GM19193 (cell line): ENCODE data around the gene CSNK1D.

Source experiments
- POLR2A ChIP-seq: IDR thresholded peaks from 4 replicates; pipeline ENCODE4 v1.6.1; 2011; ENCODE audit not compliant: insufficient read depth, insufficient read length; ENCODE audit errors: extremely low read depth

The CSNK1D gene

DNA sequence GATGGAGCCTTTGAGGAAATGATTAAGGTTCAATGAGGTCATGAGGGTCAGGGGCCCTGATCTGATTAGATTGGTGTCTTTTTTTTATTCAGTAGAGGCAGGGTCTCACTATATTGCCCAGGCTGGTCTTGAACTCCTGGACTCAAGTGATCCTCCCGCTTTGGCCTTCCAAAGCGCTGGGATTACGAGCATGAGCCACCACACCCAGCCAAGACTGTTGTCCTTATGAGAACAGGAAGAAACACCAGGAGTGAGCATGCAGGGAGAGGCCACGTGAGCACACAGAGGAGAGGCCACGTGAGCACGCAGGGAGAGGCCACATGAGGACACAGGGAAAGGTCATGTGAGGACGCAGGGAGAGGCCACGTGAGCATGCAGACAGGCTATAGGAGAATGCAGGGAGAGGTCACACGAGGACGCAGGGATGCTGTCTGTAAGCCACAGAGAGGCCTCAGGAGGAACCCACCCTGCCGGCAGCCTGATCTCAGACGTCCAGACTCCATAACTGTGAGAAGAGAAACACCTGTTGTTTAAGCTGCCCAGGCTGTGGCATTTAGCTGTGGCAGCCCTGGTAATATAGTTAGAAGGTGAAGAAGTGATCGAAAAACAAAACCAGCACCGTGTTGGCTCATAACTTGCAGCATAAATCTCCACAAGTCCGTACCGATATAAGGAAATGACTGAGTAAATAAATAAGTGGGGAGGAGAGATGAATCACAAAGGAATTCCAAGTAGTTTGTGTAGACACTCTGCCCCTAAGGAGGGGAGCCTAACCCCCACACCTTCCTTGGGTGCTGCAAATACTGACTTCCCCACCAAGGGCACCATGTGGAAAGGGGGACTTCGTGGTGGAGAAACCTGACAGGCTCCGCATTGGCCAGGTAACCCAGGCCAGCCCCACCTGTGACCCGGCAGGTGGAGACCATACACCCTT lies 14.6 kb upstream of the CSNK1D start:
- no peak for TF ChIP-seq POLR2A

DNA sequence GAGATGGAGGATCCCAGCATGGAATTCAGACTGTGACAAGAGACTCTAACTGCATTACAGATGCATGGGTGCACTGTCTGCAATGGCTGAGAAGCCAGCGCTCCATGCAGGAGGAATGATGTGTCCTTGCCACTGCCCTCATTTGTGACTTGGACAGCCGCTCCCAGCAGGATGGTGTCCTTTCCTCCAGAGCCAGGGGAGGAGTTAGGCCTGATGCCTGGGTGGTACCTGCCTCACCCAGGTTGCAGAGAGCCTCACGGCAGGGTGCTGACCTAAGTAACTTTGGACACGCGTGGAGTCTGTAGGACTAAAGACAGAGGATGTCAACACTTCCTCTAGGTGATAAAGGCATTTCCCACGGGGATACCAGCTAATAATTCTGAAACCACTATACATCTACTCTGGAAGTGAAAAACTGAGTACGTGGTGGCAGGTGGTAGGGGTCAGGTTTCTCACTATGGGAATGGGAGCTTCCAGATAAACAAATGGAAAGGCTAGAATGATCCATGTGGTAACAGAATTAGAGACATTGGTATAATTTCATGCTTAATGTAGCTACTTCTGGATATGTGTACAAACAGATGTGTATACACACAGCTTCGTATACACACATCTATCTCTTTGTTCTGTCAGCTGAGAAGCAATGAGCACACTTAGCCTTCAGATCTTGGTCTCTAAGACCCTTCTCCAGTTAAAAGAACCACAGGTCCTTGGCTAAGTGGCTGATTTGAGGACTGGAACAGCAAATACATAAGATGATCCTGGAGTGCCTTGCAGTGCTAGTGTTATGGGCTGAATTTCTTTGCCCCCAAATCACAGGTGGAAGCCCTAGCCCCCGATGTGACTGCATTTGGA lies 13.7 kb upstream of the CSNK1D start:
- no peak for TF ChIP-seq POLR2A

DNA sequence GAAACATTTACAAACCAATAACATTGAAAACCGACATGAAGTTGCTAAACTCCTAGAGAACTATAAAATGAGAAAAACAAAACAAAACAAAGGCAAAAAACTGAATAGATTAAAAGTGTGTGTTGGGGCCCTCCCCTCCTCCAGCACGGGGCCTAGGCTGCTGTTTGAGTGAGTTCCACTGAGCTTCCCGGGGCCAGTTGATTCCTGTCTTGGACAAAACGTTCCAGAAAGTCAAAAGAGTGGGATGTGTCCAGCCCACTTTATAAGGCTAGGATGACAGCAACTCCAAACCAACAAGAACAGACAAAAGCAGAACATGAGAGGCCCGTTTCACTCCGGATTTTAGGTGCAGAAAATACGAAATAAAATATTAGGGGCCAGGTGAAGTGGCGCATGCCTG lies 11.6 kb upstream of the CSNK1D start:
- TF ChIP-seq POLR2A: no peak

DNA sequence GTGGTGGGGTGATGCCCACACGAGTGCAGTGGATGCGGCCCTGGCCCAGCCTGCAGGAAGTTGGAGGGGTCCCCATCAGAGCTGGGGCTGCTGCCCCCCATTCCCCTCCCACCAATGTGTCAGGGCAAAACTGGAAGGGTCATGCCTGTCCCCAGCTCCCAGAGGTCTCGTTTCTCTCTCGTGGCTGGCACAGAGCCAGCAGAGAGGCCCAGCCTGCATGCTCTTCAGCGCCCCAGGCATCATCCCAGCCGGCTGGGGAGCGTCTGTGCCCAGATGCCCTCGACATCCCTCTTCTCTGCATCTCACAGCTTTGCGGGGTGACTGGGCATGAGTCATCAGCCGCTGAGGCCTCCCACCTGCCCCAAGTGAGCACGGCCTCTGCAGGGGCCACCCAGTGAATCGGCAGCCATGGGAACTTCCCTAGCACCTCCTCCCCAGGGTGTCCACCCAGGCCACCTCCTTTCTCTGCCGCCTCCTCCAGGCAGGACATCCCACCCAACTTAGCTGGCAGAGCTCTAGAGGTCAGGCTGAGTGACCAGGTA lies 9.8 kb upstream of the CSNK1D start:
- no peak for TF ChIP-seq POLR2A

DNA sequence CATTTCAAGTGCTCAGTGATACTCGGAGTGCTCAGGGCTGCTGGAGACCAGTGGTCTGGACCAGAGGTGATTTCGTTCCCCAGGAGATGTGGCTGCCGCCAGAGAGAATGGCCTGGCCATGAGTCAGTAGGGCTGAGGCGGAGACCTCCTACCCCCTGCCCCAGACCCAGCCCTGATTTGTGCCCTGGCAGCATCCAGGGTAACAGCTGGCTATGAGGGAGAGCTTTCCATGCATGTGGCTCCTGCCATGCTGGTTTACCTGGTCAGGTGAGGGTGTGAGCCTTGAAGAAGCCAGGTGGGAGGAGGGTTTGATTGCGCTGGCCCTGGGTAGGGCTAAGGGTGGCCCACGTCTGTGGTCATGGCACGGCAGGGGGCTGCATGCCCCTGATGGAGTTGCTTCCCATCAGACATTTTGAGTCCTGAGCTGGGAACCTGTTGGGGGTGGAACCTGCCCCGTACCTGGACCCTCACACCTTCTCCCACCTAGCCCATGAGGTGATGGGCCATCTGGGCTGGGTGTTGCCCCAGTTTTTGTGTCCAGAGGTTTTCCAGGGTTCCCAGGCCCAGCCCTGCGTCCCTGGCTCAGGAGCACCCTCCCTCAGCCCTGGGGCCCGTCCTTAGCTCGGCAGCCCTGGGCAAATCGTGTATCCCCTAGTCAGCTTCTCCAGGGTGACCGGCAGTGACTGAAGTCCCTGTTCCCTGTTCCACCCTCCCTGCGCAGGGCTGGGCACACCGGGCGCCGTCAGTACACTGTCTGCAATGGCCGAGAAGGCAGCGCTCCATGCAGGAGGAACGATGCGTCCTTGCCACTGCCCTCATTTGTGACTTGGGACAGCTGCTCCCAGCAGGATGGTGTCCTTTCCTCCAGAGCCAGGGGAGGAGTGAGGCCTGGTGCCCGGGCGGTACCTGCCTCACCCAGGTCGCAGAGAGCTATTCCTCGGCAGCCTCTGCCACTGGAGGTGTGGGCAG lies 9.0 kb upstream of the CSNK1D start:
- no peak for TF ChIP-seq POLR2A

DNA sequence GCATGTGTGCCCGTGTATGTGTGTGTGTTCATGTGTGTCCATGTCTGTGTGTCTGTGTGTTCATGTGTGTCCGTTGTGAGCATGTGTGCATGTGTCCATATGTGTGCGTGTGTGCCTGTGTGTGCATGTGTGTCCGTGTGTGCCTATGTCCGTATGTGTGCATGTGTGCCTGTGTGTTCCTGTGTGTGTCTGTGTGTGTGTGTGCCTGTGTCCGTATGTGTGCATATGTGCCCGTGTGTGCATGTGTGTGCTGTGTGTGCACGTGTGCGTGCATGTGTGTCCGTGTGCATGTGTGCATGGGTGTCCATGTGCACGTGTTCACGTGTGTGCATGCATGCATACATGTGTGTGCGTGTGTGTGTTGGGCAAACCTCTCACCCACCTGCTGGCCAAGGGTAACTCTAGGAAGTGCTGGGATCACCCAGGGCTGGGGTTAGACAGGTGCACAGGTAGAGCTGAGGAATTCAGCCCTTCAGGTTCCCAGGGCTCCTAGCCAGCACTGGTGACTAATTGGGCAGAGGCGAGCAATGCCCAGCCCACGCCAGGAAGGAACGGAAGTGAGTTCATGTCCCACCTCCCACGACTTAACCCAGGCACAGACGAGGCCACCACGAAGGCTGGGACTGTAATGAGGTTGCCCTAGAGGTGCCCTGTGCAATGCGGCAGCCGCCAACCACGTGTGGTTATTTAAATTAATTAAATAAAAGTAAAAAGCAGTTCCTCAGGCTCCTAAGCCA lies 8.2 kb upstream of the CSNK1D start:
- no peak for TF ChIP-seq POLR2A

DNA sequence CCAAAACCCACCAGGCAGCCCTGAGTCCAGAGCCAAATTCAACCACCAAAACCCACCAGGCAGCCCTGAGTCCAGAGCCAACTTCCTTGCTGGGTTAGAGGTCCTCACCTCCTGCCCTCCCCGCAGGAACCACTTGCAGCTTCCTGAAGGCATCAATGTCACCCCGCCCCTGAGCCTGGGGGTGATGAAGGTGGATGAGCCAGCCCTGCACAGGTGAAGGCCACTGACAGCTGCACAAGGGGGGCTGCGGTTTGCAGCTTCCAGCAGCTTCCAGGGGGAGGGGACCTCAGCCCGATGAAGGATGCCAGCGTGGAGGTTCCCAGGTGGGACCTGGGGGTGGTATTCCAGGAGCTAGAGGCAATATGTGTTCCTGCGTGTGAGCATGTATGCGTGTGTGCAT lies 7.6 kb upstream of the CSNK1D start:
- TF ChIP-seq POLR2A: no peak

DNA sequence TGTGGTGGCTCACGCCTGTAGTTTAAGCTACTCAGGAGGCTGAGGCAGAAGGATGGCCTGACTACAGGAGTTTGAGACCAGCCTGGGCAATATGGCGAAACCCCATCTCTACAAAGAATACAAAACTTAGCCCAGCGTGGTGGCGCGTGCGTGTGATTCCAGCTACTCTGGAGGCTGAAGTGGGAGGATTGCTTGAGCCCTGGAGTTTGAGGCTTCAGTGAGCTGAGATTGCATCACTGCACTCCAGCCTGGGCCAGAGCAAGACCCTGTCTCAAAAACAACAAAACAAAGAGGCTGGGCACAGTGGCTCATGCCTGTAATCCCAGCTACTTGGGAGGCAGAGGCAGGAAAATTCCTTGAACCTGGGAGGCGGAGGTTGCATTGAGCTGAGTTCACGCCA lies 7.0 kb upstream of the CSNK1D start:
- TF ChIP-seq POLR2A: no peak

DNA sequence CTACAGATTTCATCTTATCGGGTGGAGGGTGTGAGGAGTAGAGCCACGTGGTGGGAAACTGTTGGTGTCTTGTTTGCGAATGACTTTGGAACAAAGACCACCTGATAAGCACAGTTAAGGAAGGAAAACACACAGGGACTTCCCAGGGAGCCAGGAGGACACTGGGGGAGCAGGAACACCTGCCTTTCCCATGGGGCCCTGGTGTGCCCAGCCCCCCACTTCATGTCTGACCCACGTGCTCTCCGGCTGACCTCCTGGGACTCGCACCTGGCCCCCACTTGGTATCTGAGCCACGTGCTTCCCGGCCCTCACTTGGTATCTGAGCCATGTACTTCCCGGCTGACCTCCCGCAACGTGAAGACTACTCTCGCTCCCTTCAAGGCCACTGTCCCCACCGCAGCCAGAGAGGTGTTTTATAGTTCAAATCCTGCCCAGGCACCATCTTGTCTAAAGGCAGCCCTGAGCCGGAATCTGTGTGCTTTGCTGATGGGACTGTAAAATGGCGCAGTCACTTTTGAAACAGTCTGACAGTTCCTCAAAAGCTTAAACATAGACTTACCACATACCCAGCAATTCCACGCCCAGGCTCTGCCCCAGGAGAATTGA lies 5.4 kb upstream of the CSNK1D start:
- TF ChIP-seq POLR2A: no peak

DNA sequence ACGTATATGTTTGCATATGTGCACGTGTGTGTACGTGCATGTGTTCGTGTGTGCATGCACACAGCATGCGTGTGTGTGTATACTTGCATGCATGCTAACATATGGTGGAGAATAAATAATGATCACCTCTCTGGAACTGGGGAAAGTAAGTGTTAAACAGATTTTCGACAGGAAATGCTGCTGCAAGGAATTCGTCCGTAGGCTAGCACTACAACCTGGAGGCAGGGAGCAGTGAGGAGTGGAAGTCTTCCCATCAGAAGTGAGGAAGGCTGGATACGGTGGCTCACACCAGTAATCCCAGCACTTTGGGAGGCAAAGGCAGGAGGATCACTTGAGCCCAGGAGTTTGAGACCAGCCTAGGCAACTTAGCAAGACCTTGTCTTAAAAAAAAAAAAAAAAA lies 4.8 kb upstream of the CSNK1D start:
- TF ChIP-seq POLR2A: no peak

DNA sequence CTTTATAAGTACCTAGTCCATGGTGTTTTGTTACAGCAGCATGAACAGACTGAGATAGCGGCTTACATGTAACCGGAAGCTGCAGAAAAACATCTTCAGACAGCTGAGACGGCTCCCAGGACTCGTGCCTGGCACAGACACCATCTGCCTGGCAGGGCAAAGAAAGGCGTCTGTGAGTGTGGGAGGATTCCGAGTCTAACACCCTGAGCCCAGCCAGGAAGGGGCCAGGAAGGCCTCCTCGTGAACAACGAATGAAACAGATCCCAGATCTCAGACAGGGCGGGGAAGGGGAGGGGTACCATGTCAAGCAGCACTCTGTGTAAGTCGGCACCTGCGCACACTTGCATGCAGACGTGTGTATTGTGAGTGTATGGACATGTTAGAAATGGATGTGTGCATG lies 4.4 kb upstream of the CSNK1D start:
- no peak for TF ChIP-seq POLR2A

DNA sequence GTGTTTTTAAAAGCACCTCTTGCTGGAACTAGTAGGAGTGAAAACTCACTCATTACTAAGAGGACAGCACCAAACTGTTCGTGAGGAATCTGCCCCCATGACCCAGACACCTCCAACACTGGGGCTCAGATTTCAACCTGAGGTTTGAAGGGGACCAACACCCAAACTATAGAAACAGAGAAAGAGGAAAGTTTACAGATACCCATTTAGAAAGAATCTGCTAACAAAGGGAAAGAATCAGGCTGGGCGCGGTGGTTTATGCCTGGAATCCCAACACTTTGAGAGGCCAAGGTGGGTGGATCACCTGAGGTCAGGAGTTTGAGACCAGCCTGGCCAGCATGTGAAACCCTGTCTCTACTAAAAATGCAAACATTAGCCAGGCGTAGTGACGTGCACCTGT lies 3.4 kb upstream of the CSNK1D start:
- TF ChIP-seq POLR2A: no peak

DNA sequence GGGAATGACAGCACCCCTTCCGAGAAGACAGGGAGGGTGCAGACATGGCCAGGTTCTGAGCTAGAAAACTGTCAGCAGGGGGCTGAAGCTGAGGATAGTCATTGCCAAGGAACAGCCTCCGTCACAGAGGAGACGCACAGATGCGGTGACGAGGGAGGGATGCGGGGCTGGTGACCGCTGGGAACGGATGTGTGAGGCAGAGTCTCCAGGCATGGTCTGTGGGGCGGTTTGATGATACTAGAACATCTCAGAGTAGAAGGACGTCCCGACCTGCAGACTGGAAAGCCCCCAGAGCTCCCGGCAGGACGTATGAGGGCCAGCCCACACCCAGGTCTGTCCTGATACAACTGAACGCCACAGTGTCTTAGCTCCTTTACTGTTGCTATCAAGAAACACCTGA lies 1.8 kb upstream of the CSNK1D start:
- TF ChIP-seq POLR2A: no peak
